ENCODE results near the gene FOXL2. TPM values are rescaled to one million over a fixed set of nuclear protein-coding genes. Genes with fewer than 3 reads are reported as not detected.
A peak's percentile ranks its signal among the peaks of the same experiment; 100 is the strongest.

Gene FOXL2
- total RNA-seq, 1 donor from 2014 or later, result not detected

DNA sequence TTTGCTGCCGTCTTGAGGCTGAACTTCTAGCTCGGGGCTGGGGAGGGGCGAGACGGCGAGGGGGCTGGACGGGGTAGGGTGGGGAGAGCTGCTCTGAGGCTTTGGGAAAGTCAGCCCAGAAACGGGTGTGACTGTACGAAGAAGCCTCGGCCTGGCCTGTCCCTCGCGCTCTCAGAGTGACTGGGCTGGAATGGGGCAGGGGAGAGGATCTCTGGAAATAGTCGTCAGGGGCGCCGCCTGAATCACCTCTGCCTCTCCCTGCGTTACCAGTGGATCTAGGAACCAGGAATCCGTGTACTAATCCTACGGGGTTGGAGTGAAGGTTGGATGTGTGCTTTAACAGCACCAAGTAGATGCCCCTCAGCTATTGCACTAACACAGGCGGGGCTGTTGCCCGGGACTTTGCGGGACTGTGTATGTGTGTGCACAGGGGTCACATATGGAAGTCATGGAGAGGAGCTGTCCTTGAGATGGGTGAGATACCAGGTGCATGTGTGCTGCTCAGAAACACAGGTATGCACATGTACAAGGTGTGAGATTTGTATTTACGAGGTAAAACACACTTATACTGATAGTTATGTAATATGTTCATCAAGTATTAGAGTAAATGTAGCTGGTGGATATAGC lies 671 bp upstream of the FOXL2 start:
- DNase-seq (no peak), ATAC-seq (ENCODE audit: low read depth) (no peak)
- TF ChIP-seq, protein P1, sequence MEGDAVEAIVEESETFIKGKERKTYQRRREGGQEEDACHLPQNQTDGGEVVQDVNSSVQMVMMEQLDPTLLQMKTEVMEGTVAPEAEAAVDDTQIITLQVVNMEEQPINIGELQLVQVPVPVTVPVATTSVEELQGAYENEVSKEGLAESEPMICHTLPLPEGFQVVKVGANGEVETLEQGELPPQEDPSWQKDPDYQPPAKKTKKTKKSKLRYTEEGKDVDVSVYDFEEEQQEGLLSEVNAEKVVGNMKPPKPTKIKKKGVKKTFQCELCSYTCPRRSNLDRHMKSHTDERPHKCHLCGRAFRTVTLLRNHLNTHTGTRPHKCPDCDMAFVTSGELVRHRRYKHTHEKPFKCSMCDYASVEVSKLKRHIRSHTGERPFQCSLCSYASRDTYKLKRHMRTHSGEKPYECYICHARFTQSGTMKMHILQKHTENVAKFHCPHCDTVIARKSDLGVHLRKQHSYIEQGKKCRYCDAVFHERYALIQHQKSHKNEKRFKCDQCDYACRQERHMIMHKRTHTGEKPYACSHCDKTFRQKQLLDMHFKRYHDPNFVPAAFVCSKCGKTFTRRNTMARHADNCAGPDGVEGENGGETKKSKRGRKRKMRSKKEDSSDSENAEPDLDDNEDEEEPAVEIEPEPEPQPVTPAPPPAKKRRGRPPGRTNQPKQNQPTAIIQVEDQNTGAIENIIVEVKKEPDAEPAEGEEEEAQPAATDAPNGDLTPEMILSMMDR (IDR thresholded peaks at IDR 0.05), result no peak
- intact Hi-C loops (cut with micrococcal nuclease), result no loop called here
- peaks cover 41% of the 10 kb centered on the region for H3K4me1 Mint-ChIP-seq
- no peaks in the 10 kb centered on the region for H3K9me3 Mint-ChIP-seq
- H3K27ac Mint-ChIP-seq, result no peak overlapping the region
- peaks cover 71% of the 10 kb centered on the region for H3K27me3 Mint-ChIP-seq
- CTCF ChIA-PET, result interaction anchor here (1.4 to 2.5 kb wide), 2 partner anchors 11 to 32 kb away, joined by 7 to 9 read pairs; no protein-coding TSS in a partner anchor
- POLR2A ChIA-PET, result interaction anchor here (0.6 to 0.7 kb wide), 2 partner anchors 24 to 440 kb away, joined by 5 to 15 read pairs; no protein-coding TSS in a partner anchor
- no peaks in the 10 kb centered on the region for H3K36me3 Mint-ChIP-seq (ENCODE audit: low read depth)
- H3K4me3 Mint-ChIP-seq, result peak overlapping the region; percentile 75

DNA sequence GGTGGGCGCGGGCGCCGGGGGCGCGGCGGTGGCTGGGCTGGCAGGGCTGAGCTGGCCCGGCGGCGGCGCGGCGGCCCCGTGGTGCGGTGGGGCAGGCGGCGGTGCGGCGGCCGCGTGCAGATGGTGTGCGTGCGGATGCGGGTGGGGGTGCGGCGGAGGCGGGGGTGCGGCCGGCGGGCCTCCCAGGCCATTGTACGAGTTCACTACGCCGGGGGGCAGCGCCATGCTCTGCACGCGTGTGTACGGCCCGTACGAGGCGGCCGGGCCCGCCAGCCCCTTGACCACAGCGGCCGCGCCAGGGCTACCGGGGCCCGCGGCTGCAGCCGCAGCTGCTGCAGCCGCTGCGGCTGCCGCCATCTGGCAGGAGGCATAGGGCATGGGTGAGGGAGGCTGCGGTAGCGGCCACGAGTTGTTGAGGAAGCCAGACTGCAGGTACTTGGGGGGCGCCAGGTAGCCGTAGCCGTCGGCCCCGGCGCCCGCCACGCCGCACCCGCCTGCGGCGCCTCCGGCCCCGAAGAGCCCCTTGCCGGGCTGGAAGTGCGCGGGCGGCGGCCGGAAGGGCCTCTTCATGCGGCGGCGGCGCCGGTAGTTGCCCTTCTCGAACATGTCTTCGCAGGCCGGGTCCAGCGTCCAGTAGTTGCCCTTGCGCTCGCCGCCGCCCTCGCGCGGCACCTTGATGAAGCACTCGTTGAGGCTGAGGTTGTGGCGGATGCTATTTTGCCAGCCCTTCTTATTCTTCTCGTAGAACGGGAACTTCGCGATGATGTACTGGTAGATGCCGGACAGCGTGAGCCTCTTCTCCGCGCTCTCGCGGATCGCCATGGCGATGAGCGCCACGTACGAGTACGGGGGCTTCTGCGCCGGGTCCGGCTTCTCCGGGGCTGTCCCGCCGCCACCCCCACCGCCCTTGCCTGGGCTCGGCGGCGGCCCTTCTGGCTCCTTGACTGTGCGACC lies 951 bp downstream of the FOXL2 start:
- H3K4me1 Mint-ChIP-seq, result peaks cover 41% of the 10 kb centered on the region
- TF ChIP-seq, protein P1 (IDR thresholded peaks at IDR 0.05), result no peak
- ChIA-PET POLR2A (no interaction called here), CTCF (interaction anchor here (2.1 to 2.5 kb wide), 2 partner anchors 10 to 30 kb away, joined by 7 to 9 read pairs; no protein-coding TSS in a partner anchor)
- peak; percentile 21 for DNase-seq
- H3K36me3 Mint-ChIP-seq (ENCODE audit: low read depth), result no peaks in the 10 kb centered on the region
- H3K4me3 Mint-ChIP-seq, result peak overlapping the region; percentile 55
- intact Hi-C loops (cut with micrococcal nuclease), result loop anchor here (1.0 kb wide), 1 partner anchor 10 kb away; no protein-coding TSS in a partner anchor
- peaks cover 73% of the 10 kb centered on the region for H3K27me3 Mint-ChIP-seq
- ATAC-seq (ENCODE audit: low read depth), result peak; percentile 28
- H3K9me3 Mint-ChIP-seq, result no peaks in the 10 kb centered on the region
- H3K27ac Mint-ChIP-seq, result no peak overlapping the region

DNA sequence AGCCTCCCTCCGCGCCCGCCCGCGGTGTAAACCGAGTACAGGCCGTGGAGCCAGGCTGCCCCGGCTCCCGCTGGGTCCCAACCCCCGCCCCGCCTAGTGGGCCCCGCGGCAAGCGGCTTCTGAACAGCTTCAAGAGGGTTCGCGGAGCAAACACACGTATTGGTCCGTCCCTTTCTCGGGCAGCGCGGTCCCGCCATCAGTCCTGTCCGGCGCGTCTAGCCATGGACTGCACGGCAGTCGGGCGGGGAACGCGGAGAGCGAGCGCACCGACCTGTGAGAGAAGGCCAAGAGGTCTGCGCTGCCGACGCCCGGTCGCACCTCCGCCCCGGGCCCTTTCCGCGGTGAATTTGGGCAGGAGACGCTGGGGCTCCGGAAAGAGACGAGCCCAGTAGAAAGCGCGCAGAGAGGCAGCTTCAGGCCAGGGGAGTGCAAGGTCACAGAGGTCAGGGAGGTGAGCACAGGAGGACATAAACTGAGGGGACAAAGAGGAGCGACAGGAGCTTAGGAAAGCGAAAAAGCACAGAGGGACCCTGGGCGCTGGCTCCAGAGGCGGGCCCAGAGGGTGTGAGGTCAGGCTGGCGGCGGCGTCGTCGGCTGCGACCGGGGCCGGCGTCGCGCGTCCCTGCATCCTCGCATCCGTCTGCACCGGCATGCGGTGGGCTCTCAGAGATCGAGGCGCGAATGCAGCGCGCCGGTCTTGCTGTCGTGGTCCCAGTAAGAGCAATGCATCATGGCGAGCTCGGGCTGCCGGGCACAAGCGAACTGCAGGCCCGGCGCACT lies 1.8 kb downstream of the FOXL2 start:
- peaks cover 35% of the 10 kb centered on the region for H3K4me1 Mint-ChIP-seq
- DNase-seq (peak; percentile 31), ATAC-seq (ENCODE audit: low read depth) (no peak)
- no peaks in the 10 kb centered on the region for H3K9me3 Mint-ChIP-seq
- intact Hi-C loops (cut with micrococcal nuclease), result loop anchor here (1.0 kb wide), 1 partner anchor 9 kb away; no protein-coding TSS in a partner anchor
- H3K36me3 Mint-ChIP-seq (ENCODE audit: low read depth), result no peaks in the 10 kb centered on the region
- H3K4me3 Mint-ChIP-seq, result peak overlapping the region; percentile 82
- peaks cover 72% of the 10 kb centered on the region for H3K27me3 Mint-ChIP-seq
- H3K27ac Mint-ChIP-seq, result peak overlapping the region; percentile 56
- ChIA-PET POLR2A (no interaction called here), CTCF (interaction anchor here (1.6 to 2.1 kb wide), 2 partner anchors 9 to 29 kb away, joined by 7 read pairs; no protein-coding TSS in a partner anchor)
- TF ChIP-seq, protein P1 (IDR thresholded peaks at IDR 0.05), result no peak

DNA sequence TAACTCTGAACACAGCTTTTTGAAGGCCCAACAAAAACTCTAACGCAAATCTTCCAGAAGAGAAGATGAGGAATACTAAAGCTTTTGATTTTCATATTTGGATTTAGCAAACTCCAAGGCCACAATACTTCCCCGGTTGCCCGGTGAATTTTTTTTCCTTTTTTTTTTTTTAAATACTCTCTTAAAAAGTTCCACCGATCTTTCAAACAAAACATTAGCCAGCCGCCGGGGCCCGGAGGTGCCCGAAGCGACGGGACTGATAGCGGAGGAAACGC lies 2.3 kb downstream of the FOXL2 start:
- H3K27ac Mint-ChIP-seq, result no peak overlapping the region
- peaks cover 36% of the 10 kb centered on the region for H3K4me1 Mint-ChIP-seq
- H3K36me3 Mint-ChIP-seq (ENCODE audit: low read depth), result no peaks in the 10 kb centered on the region
- H3K9me3 Mint-ChIP-seq, result no peaks in the 10 kb centered on the region
- ChIA-PET CTCF (interaction anchor here (1.6 to 2.1 kb wide), 2 partner anchors 8 to 29 kb away, joined by 7 read pairs; no protein-coding TSS in a partner anchor), POLR2A (no interaction called here)
- H3K27me3 Mint-ChIP-seq, result peaks cover 74% of the 10 kb centered on the region
- no peak for ATAC-seq (ENCODE audit: low read depth)
- intact Hi-C loops (cut with micrococcal nuclease), result no loop called here
- DNase-seq, result no peak
- H3K4me3 Mint-ChIP-seq, result peak overlapping the region; percentile 82
- TF ChIP-seq, protein P1 (IDR thresholded peaks at IDR 0.05), result no peak
